ENCODE data around the gene DDX28.

GRCh38 chr16:68046106-68046505 is 23.1 kb upstream of the DDX28 start:
- TF ChIP-seq CTCF (IDR thresholded peaks at IDR 0.05; ENCODE audit: extremely low read depth in 1 of 2, insufficient read depth in 1 of 2, low read depth in 1 of 2, low read length in 2 of 2) (no peak), EZH2 (IDR thresholded peaks at IDR 0.05; ENCODE audit: borderline replicate concordance, low read depth, low read length, severe bottlenecking) (no peak), POLR2A (IDR thresholded peaks at IDR 0.05; ENCODE audit: low read depth, low read length) (no peak), POLR2AphosphoS5 (IDR thresholded peaks at IDR 0.05; ENCODE audit: insufficient read depth, low read depth, low read length) (no peak), FOS (IDR thresholded peaks at IDR 0.05; ENCODE audit: borderline replicate concordance, insufficient read depth, low read length) (no peak), MAX (IDR thresholded peaks at IDR 0.05; ENCODE audit: insufficient read depth, insufficient read length) (no peak), MYC (IDR thresholded peaks at IDR 0.05; ENCODE audit: low read depth, low read length) (no peak)
